UCSD-AML1 (cell line): ENCODE results near the gene TUBB1.
"Not testable (repeated sequence)": the region's sequence is repeated elsewhere in the genome, so short reads cannot be mapped to it uniquely, and the experiment has no call there.

ENCODE experiments used
- DNase-seq: peaks from one replicate; lab custom pipeline; 2025; ENCODE audit not compliant: unreplicated experiment; lab: John Stamatoyannopoulos, UW

The TUBB1 gene

GRCh38 chr20:59018817-59019216, 412 bp upstream of the TUBB1 start:
- DNase-seq = no peak

GRCh38 chr20:59020938-59021551, 1.8 kb downstream of the TUBB1 start:
- DNase-seq = no peak

GRCh38 chr20:59022754-59023153, 3.5 kb downstream of the TUBB1 start:
- no peak for DNase-seq

GRCh38 chr20:59023616-59024015, 4.4 kb downstream of the TUBB1 start:
- no peak for DNase-seq

GRCh38 chr20:59024111-59024530, 4.9 kb downstream of the TUBB1 start:
- DNase-seq = no peak

- DNase-seq = no peak
These were observed 5.9 kb downstream of the TUBB1 start for GRCh38 chr20:59025086-59025485.

- DNase-seq = no peak
These were observed 6.3 kb downstream of the TUBB1 start for GRCh38 chr20:59025511-59025910.

GRCh38 chr20:59026904-59027740, 7.9 kb downstream of the TUBB1 start:
- no peak for DNase-seq

- no peak for DNase-seq
These were observed 8.6 kb downstream of the TUBB1 start for GRCh38 chr20:59027741-59028320.

GRCh38 chr20:59028812-59029211, 9.6 kb downstream of the TUBB1 start:
- no peak for DNase-seq

GRCh38 chr20:59030911-59031563, 11.8 kb downstream of the TUBB1 start:
- no peak for DNase-seq

GRCh38 chr20:59031564-59032022, 12.4 kb downstream of the TUBB1 start:
- DNase-seq = no peak

GRCh38 chr20:59032023-59032712, 12.9 kb downstream of the TUBB1 start, which contains the start of gene ATP5F1E:
TSS of gene ATP5F1E (minus strand) at chr20:59032335. CDS start at chr20:59032251, 84 bp downstream.
- peak; percentile 98 for DNase-seq

- DNase-seq = no peak
These were observed 13.5 kb downstream of the TUBB1 start for GRCh38 chr20:59032713-59033059.

- DNase-seq = no peak
These were observed 13.9 kb downstream of the TUBB1 start for GRCh38 chr20:59033093-59033492.

- no peak for DNase-seq
These were observed 14.5 kb downstream of the TUBB1 start for GRCh38 chr20:59033616-59034165.

- DNase-seq = no peak
These were observed 16.2 kb downstream of the TUBB1 start for GRCh38 chr20:59035381-59035780.

- no peak for DNase-seq
These were observed 18.2 kb downstream of the TUBB1 start for GRCh38 chr20:59037386-59037785.

GRCh38 chr20:59039233-59039632, 20.0 kb downstream of the TUBB1 start:
- DNase-seq = no peak

GRCh38 chr20:59040667-59041066, 21.4 kb downstream of the TUBB1 start:
- no peak for DNase-seq

- DNase-seq = not testable (repeated sequence)
These were observed 22.3 kb downstream of the TUBB1 start for GRCh38 chr20:59041487-59041886.
